ENCODE measurements around the gene CTSV.
"Not testable (repeated sequence)": the region's sequence is repeated elsewhere in the genome, so short reads cannot be mapped to it uniquely, and the experiment has no call there.

CTSV gene

GRCh38 chr9:97076238-97076637 lies 37.3 kb upstream of the CTSV start:
- H3K36me3 ChIP-seq = no peaks in the 10 kb centered on the region
- no peak overlapping the region for H3K27ac ChIP-seq
- TF ChIP-seq CTCF (IDR thresholded peaks at IDR 0.05; ENCODE audit: low read depth, low read length) = no peak
- H3K4me3 ChIP-seq (ENCODE audit: low read depth, low read length) = no peak overlapping the region
- no peaks in the 10 kb centered on the region for H3K9me3 ChIP-seq (ENCODE audit: severe bottlenecking)
- no peak for DNase-seq
- no peaks in the 10 kb centered on the region for H3K27me3 ChIP-seq (ENCODE audit: insufficient read depth, low read depth, severe bottlenecking)

GRCh38 chr9:97075289-97075985 lies 36.5 kb upstream of the CTSV start:
- Histone ChIP-seq H3K4me3 (ENCODE audit: low read depth, low read length) (no peak overlapping the region), H3K9me3 (ENCODE audit: severe bottlenecking) (no peaks in the 10 kb centered on the region), H3K27ac (no peak overlapping the region), H3K36me3 (no peaks in the 10 kb centered on the region), H3K27me3 (ENCODE audit: insufficient read depth, low read depth, severe bottlenecking) (no peaks in the 10 kb centered on the region)
- no peak for DNase-seq
- TF ChIP-seq CTCF (IDR thresholded peaks at IDR 0.05; ENCODE audit: low read depth, low read length) = no peak

GRCh38 chr9:97073506-97073905 lies 34.6 kb upstream of the CTSV start:
- no peak for DNase-seq
- no peak for TF ChIP-seq CTCF (IDR thresholded peaks at IDR 0.05; ENCODE audit: low read depth, low read length)
- Histone ChIP-seq H3K4me3 (ENCODE audit: low read depth, low read length) (no peak overlapping the region), H3K9me3 (ENCODE audit: severe bottlenecking) (no peaks in the 10 kb centered on the region), H3K36me3 (no peaks in the 10 kb centered on the region), H3K27ac (no peak overlapping the region), H3K27me3 (ENCODE audit: insufficient read depth, low read depth, severe bottlenecking) (no peaks in the 10 kb centered on the region)

- Histone ChIP-seq H3K27me3 (ENCODE audit: insufficient read depth, low read depth, severe bottlenecking) (no peaks in the 10 kb centered on the region), H3K27ac (no peak overlapping the region), H3K36me3 (no peaks in the 10 kb centered on the region), H3K9me3 (ENCODE audit: severe bottlenecking) (no peaks in the 10 kb centered on the region), H3K4me3 (ENCODE audit: low read depth, low read length) (no peak overlapping the region)
- TF ChIP-seq CTCF (IDR thresholded peaks at IDR 0.05; ENCODE audit: low read depth, low read length) = no peak
- peak; percentile 40 for DNase-seq
Measured at GRCh38 chr9:97072285-97072776, 33.4 kb upstream of the CTSV start.

GRCh38 chr9:97070325-97070724 lies 31.4 kb upstream of the CTSV start:
- not testable (repeated sequence) for DNase-seq; H3K27ac ChIP-seq; H3K36me3 ChIP-seq; H3K9me3 ChIP-seq (ENCODE audit: severe bottlenecking); H3K27me3 ChIP-seq (ENCODE audit: insufficient read depth, low read depth, severe bottlenecking); H3K4me3 ChIP-seq (ENCODE audit: low read depth, low read length)

GRCh38 chr9:97067490-97067889 lies 28.5 kb upstream of the CTSV start:
- no peaks in the 10 kb centered on the region for H3K27me3 ChIP-seq (ENCODE audit: insufficient read depth, low read depth, severe bottlenecking)
- TF ChIP-seq CTCF (IDR thresholded peaks at IDR 0.05; ENCODE audit: low read depth, low read length) = no peak
- DNase-seq = no peak
- H3K36me3 ChIP-seq = no peaks in the 10 kb centered on the region
- no peak overlapping the region for H3K27ac ChIP-seq
- peaks cover 2% of the 10 kb centered on the region for H3K9me3 ChIP-seq (ENCODE audit: severe bottlenecking)
- no peak overlapping the region for H3K4me3 ChIP-seq (ENCODE audit: low read depth, low read length)

All from WERI-Rb-1 (cell line).